PC-3 (cell line): Measurements from ENCODE around the gene MVK. TPM values are rescaled to one million over a fixed set of nuclear protein-coding genes. Genes with fewer than 3 reads are reported as not detected.
A peak's percentile ranks its signal among the peaks of the same experiment; 100 is the strongest.

Experiments
- ATAC-seq: fragments of 200-7000 bp; cut with Tn5 transposase; 2 replicates; pipeline ENCODE4 v1.9.1; 2020; ENCODE audit warnings: mild to moderate bottlenecking, moderate library complexity
- BruUV-seq: library from RNA; stranded (reverse); fragments of 400-500 nt; replicated peaks from 2 replicates; lab custom pipeline; 2021; lab: Mats Ljungman, UMichigan
- CTCF ChIA-PET: fragments of 300-600 bp; sonication (Branson Sonifier 250); formaldehyde crosslinking; loops from one replicate; lab custom pipeline; 2022; ENCODE audit warnings: antibody characterized with exemption; lab: Charles Lee
- POLR2A ChIA-PET: fragments of 300-600 bp; sonication (Branson Sonifier 250); formaldehyde crosslinking; loops from one replicate; lab custom pipeline; 2022; ENCODE audit warnings: antibody characterized with exemption; ENCODE audit not compliant: unreplicated experiment; lab: Charles Lee
- DNase-seq: peaks from one replicate; pipeline ENCODE4 v3.0.0-alpha.2; 2015
- H2AFZ ChIP-seq: fragments of 300-600 bp; sonication (generic); 2 replicates; pipeline ENCODE4 v1.6.0; 2016; ENCODE audit warnings: antibody characterized with exemption, low read length
- H3F3A ChIP-seq: fragments of 300-600 bp; sonication (generic); one replicate; pipeline ENCODE4 v1.6.0; 2017; ENCODE audit warnings: antibody characterized with exemption, low read length, control low read depth, mild to moderate bottlenecking; ENCODE audit not compliant: unreplicated experiment
- H3K27ac ChIP-seq: fragments of 300-600 bp; sonication (generic); 2 replicates; pipeline ENCODE4 v1.5.1; 2016; ENCODE audit warnings: mild to moderate bottlenecking, low read length
- H3K27me3 ChIP-seq: fragments of 300-600 bp; sonication (generic); 2 replicates; pipeline ENCODE4 v1.6.1; 2016; ENCODE audit warnings: low read length, mixed read lengths
- H3K36me3 ChIP-seq: fragments of 300-600 bp; sonication (generic); 2 replicates; pipeline ENCODE4 v1.6.1; 2016; ENCODE audit warnings: low read depth, mixed run types, low read length, mixed read lengths
- H3K4me1 ChIP-seq: fragments of 300-600 bp; sonication (generic); 2 replicates; pipeline ENCODE4 v1.5.1; 2016; ENCODE audit warnings: low read length; ENCODE audit not compliant: insufficient read depth
- H3K4me2 ChIP-seq: fragments of 300-600 bp; sonication (generic); 2 replicates; pipeline ENCODE4 v1.6.0; 2016; ENCODE audit warnings: low read length
- H3K4me3 ChIP-seq: fragments of 300-600 bp; sonication (generic); 2 replicates; pipeline ENCODE4 v1.5.1; 2016; ENCODE audit warnings: mild to moderate bottlenecking, low read length, mixed read lengths
- H3K79me2 ChIP-seq: fragments of 300-600 bp; sonication (generic); 2 replicates; pipeline ENCODE4 v1.6.1; 2017; ENCODE audit warnings: low read length, mixed read lengths
- H3K9ac ChIP-seq: fragments of 300-600 bp; sonication (generic); 2 replicates; pipeline ENCODE4 v1.6.0; 2016; ENCODE audit warnings: mild to moderate bottlenecking, low read length
- H3K9me2 ChIP-seq: fragments of 300-600 bp; sonication (generic); replicated peaks from 2 replicates; pipeline ENCODE4 v1.6.1; 2016; ENCODE audit warnings: mixed run types, low read length, mixed read lengths
- H3K9me3 ChIP-seq: fragments of 300-600 bp; sonication (generic); 2 replicates; pipeline ENCODE4 v1.6.1; 2016; ENCODE audit warnings: low read length, mixed read lengths
- H4K20me1 ChIP-seq: fragments of 300-600 bp; sonication (generic); 2 replicates; pipeline ENCODE4 v1.6.1; 2016; ENCODE audit warnings: low read length, mixed read lengths
- EZH2 ChIP-seq: fragments of 300-600 bp; sonication (generic); IDR thresholded peaks from one replicate; pipeline ENCODE4 v1.6.1; 2017; ENCODE audit warnings: antibody characterized with exemption, mild to moderate bottlenecking, low read length; ENCODE audit not compliant: unreplicated experiment
- EZH2phosphoT487 ChIP-seq: fragments of 300-600 bp; sonication (generic); IDR thresholded peaks from 2 replicates; pipeline ENCODE4 v1.6.1; 2018; ENCODE audit warnings: mild to moderate bottlenecking, antibody characterized with exemption, low read length, borderline replicate concordance
- intact Hi-C: fragments of 100-400 bp; cut with micrococcal nuclease; formaldehyde crosslinking; loops from 2 replicates; pipeline ENCODE4 v1.9.0; 2023
- total RNA-seq: library from RNA; depleted of rRNA; stranded (reverse); fragments of >200 nt; gene quantifications from 2 replicates; pipeline ENCODE4 v1.2.3, GENCODE V29; 2014
- TF ChIP-seq, protein P1 (sequence below): fragments of 300-600 bp; sonication (generic); conservative IDR thresholded peaks from 2 replicates; pipeline ENCODE4 v1.5.1; 2017; ENCODE audit warnings: antibody characterized with exemption, low read depth, mild to moderate bottlenecking, low read length

MVK gene
- total RNA-seq, 1 experiment from 2014 or later = 47.8 TPM

DNA sequence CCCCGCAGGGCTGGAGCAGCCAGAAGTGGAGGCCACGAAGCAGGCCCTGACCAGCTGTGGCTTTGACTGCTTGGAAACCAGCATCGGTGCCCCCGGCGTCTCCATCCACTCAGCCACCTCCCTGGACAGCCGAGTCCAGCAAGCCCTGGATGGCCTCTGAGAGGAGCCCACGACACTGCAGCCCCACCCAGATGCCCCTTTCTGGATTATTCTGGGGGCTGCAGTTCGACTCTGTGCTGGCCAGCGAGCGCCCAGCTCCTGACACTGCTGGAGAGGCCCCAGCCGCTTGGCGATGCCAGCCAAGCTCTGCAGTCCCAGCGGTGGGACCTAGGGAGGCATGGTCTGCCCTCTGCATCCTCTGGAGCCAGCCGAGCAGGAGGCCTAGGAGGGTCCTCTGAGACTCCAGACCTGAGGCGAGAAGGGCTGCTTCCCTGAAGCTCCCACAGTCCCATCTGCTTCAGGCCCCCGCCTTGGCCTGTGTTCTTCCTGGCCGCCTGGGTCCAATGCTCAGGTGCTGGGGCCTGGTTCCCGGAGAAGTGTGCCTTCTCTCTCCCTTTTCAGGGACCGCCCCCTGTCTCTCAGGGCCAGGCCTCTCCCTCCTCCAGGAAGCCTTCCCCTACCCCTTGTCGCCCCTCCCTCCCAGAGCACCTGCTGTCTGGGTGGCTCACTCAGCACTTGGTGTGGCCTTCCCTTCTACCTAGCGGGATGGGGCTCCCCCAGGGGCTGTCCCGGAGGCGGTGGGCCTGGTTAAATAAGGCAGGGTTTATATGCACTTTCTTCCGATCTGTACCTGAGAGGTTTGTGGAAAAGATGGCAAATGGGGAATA lies 23.0 kb downstream of the MVK start:
- ATAC-seq = no peak
- CTCF ChIA-PET = interaction anchor here (0.5 to 1.6 kb wide), 6 partner anchors 42 to 178 kb away, joined by 3 to 28 read pairs (median 6); partner anchors contain the start of gene FAM222A

DNA sequence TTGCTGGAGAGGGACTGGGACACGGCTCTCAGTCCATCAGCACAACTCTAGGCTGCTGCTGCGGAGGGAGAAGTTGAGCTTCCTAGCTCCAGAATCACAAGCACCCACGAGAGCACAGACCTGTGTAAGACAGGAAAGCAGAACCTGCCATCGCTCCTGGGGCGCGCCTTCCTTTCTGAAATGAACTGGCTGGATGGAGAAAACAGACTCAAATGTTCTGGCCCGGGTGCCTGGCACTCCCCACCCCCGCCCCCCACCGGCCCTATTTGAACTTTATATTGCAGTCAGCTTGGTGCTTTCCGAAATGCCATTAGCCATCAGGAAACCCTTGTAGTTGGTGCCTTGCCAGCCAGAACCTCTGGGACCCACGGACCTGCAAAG lies 23.8 kb downstream of the MVK start:
- no peak for TF ChIP-seq EZH2phosphoT487
- TF ChIP-seq, protein P1, sequence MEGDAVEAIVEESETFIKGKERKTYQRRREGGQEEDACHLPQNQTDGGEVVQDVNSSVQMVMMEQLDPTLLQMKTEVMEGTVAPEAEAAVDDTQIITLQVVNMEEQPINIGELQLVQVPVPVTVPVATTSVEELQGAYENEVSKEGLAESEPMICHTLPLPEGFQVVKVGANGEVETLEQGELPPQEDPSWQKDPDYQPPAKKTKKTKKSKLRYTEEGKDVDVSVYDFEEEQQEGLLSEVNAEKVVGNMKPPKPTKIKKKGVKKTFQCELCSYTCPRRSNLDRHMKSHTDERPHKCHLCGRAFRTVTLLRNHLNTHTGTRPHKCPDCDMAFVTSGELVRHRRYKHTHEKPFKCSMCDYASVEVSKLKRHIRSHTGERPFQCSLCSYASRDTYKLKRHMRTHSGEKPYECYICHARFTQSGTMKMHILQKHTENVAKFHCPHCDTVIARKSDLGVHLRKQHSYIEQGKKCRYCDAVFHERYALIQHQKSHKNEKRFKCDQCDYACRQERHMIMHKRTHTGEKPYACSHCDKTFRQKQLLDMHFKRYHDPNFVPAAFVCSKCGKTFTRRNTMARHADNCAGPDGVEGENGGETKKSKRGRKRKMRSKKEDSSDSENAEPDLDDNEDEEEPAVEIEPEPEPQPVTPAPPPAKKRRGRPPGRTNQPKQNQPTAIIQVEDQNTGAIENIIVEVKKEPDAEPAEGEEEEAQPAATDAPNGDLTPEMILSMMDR = no peak
- TF ChIP-seq EZH2 = no peak
- intact Hi-C loops = loop anchor here (1.0 kb wide), 2 partner anchors 117 to 178 kb away; no protein-coding TSS in a partner anchor
- ChIA-PET CTCF (interaction anchor here (0.5 to 1.6 kb wide), 9 partner anchors 16 to 248 kb away, joined by 3 to 28 read pairs (median 5); partner anchors contain the start of gene FAM222A), POLR2A (interaction anchor here (0.7 kb wide), 1 partner anchor 175 kb away, joined by 4 read pairs; no protein-coding TSS in a partner anchor)
- Histone ChIP-seq H3K4me2 (0 out of 2 replicates have a peak overlapping the region, but pooled peaks have one; percentile 23), H3K79me2 (no peaks in the 10 kb centered on the region), H3K36me3 (no peaks in the 10 kb centered on the region), H4K20me1 (no peaks in the 10 kb centered on the region), H3K9ac (no peak overlapping the region), H3F3A (no peaks in the 10 kb centered on the region), H2AFZ (no peak overlapping the region), H3K27me3 (no peaks in the 10 kb centered on the region), H3K27ac (no peak overlapping the region), H3K9me2 (no peaks in the 10 kb centered on the region), H3K4me1 (no peaks in the 10 kb centered on the region), H3K4me3 (no peak overlapping the region), H3K9me3 (no peaks in the 10 kb centered on the region)
- ATAC-seq (peak; percentile 3; the same call in 1 of the 2 replicates), DNase-seq (no peak)
- no TSS peak for BruUV-seq

More for the DNA sequence above, 23.0 kb downstream of the MVK start:
- H3K9me3 ChIP-seq = no peaks in the 10 kb centered on the region
- no peaks in the 10 kb centered on the region for H3F3A ChIP-seq
- TF ChIP-seq, protein P1 = no peak
- TF ChIP-seq EZH2 (no peak), EZH2phosphoT487 (no peak)
- no peak overlapping the region for H3K4me3 ChIP-seq
- no TSS peak for BruUV-seq
- DNase-seq = no peak
- no peak overlapping the region for H2AFZ ChIP-seq
- POLR2A ChIA-PET = no interaction called here
- no peaks in the 10 kb centered on the region for H3K36me3 ChIP-seq
- no peaks in the 10 kb centered on the region for H3K4me1 ChIP-seq
- H3K4me2 ChIP-seq = no peak overlapping the region
- no peaks in the 10 kb centered on the region for H4K20me1 ChIP-seq
- H3K79me2 ChIP-seq = no peaks in the 10 kb centered on the region
- intact Hi-C loops = loop anchor here (1.0 kb wide), 2 partner anchors 118 to 179 kb away; no protein-coding TSS in a partner anchor
- H3K27me3 ChIP-seq = no peaks in the 10 kb centered on the region
- H3K9ac ChIP-seq = no peak overlapping the region
- H3K27ac ChIP-seq = no peak overlapping the region
- H3K9me2 ChIP-seq = no peaks in the 10 kb centered on the region
